Skin epidermis (tissue), 12 donors: ENCODE measurements around the gene GORASP2.

Source experiments
- H3K27ac ChIP-seq, 21 experiments: fragments of 200-600 bp; sonication (generic) in 11 of 21; one replicate each; pipeline ENCODE4 v1.5.0; 2020; ENCODE audit warnings: mild to moderate bottlenecking in 3 of 21, inconsistent platforms in 2 of 21, moderate library complexity in 2 of 21
- H3K4me3 ChIP-seq, 7 experiments: fragments of 200-600 bp; sonication (generic) in 2 of 7; one replicate each; pipeline ENCODE4 v1.5.0; 2020; ENCODE audit warnings: inconsistent platforms in 2 of 7, mild to moderate bottlenecking in 2 of 7, moderate library complexity in 1 of 7

GORASP2 gene

DNA sequence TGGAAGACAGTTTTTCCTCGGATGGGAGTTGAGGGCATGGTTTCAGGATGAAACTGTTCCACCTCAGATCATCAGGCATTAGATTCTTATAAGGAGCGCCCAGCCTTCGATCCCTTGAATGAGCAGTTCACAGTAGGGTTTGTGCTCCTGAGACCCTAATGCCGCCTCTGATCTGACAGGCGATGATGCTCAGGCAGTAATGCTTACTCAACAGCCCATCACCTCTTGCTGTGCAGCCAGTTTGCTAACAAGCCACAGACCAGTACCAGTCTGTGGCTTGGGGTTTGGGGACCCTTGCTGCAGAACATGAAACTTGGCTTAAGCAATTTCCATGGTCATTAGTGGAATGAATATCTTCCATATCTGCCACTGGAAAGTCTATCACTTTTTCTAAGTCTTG is 56.4 kb downstream of the GORASP2 start:
- no peak overlapping the region for H3K4me3 ChIP-seq
- no peak overlapping the region for H3K27ac ChIP-seq

DNA sequence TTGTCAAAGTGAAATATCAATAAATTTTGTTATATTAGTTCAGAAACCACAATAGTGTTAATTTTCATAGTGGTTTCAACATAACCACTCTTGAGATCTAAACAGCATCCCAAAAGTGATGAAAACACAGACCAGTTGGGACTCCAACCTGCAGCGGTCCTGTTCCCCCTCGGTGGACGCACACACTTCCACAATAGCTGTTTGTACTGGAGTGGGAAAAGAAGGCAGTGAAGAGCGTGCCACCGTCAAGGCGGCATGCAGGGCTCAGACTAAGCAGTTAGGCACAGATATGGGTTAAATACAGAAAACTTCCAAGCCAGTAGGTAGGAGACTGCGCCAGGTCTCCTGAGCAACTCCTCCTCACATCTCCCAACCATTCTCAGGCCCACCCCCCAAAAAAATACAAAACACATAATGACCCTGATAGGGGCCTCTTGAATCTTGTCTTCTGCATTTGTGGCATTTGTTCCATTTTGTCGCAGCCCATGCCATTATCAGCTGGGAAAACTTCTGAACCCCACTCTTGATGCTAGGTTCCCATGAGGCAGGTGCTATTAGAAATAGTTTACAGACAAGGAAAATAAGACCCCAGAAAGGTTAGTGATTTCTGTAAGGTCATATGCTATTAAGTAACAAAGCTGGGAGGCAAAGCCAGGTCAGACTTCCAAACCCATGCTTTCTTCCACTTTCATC is 57.7 kb downstream of the GORASP2 start:
- no peak overlapping the region for H3K27ac ChIP-seq
- no peak overlapping the region for H3K4me3 ChIP-seq

DNA sequence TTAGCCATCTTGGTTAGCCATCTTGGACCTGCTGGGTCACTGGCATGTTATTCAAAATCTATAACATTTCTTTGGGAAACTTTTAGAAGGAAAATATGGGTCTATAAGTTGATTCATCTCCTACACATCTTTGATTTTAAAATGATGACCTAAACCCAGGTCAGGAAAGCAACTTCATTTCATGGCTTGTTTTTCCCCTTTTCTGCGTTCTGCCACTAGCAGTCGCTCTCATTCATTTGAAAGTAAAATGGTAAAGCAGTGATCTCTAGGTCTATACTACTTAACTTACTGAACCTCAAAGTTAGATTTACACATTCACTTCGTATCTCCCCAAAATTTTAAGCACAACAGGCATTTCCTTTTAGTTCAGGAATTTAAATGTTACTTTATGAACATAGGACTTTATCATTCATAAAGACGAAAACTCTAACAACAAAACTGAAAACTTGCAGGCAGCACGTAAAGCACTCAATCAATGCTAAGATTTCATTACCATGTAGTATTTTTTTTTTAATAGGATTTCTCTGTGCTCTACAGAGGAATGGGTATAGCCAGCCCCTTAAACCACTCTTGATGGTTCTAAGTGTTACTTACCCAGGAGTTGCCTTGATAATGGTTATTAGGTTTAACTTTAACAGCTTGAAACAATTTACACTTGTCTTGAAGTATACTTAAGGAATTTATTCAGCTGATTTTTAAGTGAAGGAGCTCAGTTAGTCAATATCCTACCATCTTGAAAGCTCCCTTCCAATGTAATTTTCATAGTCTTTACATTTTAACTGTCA is 62.5 kb downstream of the GORASP2 start:
- H3K27ac ChIP-seq = no peak overlapping the region
- no peak overlapping the region for H3K4me3 ChIP-seq

DNA sequence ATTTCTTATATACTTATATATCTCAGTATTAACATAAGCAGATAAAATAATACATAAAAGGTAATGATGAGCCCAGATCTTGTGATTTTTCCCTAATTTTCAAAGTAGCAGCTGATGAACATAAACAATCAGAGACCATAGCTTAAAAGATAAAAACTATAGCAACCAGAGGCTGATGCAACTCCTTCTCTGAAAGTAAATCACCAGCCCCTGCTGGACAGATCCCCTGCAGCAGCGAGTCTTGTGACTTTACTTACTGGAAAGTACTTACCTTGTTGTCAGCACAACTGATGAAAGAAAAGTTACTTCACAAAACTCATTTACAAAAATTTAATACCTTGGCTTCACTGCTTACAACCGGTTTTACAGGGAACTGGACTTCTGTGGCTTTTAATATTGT is 67.3 kb downstream of the GORASP2 start:
- Histone ChIP-seq H3K27ac (no peak overlapping the region), H3K4me3 (no peak overlapping the region)

DNA sequence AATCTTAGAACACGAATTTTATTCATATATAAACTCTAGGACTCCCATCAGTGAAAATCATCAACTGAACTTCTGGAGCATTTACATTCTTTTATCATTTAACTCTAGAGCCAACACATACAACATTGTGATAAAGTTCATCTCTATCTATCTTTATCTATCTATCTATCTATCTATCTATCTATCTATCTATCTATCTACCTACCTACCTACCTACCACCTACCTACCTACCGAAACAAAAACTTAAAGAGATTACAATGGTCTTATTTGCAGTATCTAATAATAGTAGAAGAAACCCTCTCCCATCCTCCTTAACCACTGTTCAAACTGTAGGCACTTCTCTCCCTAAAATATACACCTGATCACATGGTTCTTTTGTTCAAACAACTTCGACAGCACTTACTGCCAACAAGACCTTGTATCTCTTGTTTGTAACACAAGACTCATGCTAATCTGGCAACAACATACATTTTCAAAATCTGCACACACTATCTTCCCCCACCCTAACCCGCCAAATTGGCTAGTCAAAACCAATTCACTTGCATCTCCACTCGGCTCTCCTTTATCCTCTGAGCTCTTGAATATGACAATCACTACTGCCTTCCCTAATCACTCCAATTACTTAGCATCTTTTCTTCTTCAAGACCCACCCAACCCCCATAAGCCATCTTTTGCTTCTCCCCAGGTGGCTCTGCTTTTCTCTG is 69.0 kb downstream of the GORASP2 start:
- Histone ChIP-seq H3K4me3 (no peak overlapping the region), H3K27ac (no peak overlapping the region)

DNA sequence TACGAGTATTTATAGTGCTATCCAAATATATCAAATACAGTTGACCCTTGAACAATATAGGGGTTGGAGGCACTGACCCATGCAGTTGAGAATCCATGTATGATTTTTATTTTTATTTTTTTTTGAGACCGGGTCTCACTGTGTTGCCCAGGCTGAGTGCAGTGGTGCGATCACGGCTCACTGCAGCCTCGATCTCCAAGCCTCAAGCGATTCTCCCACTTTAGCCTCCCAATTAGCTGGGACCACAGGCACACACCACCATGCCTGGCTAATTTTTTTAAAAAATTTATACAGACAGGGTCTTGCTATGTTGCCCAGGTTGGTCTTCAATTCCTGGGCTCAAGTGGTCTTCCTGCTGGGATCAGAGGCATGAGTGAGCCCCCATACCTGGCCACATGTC is 70.6 kb downstream of the GORASP2 start:
- Histone ChIP-seq H3K27ac (no peak overlapping the region), H3K4me3 (no peak overlapping the region)

DNA sequence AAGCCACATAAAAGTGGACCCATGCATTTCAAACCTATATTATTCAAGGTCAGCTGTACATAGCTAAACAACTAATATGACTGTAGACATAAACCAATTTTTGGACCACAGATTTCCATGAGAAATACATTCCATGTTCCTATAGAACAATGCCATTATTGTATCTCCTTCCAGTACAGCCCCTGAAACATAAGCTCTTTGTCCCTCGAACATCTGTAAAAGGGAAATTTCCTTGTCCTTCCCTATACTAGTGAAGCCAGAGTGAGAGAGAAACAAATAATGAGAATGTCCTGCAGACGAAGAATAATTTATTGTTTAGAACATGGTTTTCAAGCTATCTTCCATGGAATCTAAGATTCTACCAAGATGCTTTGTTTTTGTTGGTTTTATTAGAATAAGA is 75.3 kb downstream of the GORASP2 start:
- H3K4me3 ChIP-seq = no peak overlapping the region
- no peak overlapping the region for H3K27ac ChIP-seq

DNA sequence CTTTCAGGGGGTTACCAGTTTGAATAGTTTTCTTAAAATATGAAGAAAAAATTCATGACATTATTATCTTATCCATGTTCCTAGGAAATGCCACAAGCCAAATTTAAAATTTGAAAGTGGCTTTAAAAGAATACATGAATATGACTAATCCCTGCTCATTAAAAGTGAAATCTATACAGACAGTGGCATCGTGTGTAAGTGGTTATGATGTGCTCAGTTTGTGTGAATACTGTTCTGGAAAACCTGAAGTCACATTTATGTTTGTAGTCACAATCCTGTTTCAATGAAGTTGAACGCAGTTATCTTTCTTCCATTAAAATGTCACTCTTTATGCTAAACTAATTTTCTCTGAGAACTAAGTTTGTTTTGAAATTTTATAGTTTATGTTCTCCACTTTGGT is 75.8 kb downstream of the GORASP2 start:
- H3K27ac ChIP-seq = no peak overlapping the region
- H3K4me3 ChIP-seq = no peak overlapping the region

DNA sequence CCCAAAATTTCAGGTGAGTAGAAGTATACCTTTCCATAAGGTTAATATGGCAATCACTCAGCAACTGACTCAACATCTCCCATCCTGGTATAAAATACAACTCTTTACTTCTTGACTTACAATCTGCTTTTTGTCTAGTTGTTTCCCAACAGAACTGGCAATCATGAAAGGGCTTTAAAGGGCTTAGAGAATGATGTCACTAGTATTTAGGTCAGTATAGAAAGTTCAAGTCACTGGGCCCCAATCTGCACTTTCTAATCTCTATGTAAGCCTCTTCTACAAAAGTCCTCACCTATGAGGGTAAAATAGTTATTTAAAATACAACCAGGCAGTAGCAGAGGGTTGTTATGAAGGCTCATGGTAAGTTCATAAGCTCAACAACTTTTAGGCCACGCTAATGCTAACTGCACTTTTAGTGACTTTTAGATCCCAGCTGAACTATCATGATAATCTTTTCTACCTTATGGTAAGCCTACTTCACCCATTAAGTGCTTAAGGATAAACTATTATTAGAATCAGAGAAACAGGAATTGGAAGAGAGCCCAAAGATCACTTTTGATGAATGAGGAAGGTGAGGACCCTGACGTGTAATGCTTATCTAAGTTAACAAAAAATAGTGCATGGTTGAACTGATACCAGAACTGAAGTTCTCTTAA is 79.6 kb downstream of the GORASP2 start:
- no peak overlapping the region for H3K4me3 ChIP-seq
- no peak overlapping the region for H3K27ac ChIP-seq

DNA sequence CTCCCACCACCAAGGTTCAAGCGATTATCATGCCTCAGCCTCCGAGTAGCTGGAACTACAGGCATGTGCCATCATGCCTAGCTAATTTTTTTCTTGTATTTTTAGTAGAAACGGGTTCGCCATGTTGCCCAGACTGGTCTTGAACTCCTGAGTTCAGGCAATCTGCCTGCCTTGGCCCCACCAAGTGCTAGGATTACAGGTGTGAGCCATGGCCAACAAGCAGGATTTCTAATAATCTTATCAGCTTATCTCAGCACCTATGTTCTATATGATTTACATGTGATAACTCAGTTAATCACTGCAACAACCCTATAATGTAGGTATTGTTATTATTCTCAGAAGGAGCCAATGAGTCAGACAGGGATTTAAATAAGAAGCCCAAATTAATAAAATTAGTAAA is 80.3 kb downstream of the GORASP2 start:
- Histone ChIP-seq H3K27ac (no peak overlapping the region), H3K4me3 (no peak overlapping the region)

DNA sequence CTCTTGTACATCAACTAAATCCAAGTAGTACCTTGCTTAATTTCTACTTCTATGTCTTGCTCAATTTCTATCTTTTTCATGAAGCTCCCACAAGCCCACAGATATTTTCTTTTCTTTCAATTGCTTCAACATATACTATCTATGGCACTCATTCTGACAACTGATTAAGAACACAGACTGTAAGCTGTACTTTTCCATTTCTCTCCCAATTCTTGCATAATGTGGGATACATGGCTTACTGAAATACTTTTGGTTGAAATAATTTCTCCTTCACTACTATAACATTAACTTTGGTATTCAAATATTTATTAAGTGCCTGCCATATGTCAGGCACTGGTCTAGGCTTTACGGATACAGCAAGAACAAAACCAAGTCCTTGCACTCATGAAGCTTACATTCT is 84.8 kb downstream of the GORASP2 start:
- Histone ChIP-seq H3K27ac (no peak overlapping the region), H3K4me3 (no peak overlapping the region)

DNA sequence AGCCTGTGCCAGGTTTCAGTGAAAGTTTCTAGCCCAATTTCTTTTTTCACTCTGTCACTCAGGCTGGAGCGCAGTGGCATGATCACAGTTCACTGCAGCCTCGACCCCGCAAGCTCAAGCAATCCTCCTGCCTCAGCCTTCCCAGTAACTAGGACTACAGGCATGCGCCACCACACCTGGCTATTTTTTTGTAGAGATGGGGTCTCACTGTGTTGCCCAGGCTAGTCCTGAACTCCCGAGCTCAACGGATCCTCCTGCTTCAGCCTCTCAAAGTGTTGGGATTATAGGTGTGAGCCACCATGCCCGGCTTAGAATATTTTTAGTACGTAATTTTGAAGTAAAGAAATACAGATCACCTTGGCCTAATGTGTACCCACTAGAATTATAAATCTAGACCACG is 87.1 kb downstream of the GORASP2 start:
- H3K27ac ChIP-seq = no peak overlapping the region

More for the DNA sequence above, 87.1 kb downstream of the GORASP2 start:
- no peak overlapping the region for H3K4me3 ChIP-seq
